Neural cell (in vitro differentiated cells): ENCODE data around the gene PLCE1. TPM values are rescaled to one million over a fixed set of nuclear protein-coding genes. Genes with fewer than 3 reads are reported as not detected.

ENCODE experiments used
- H2AFZ ChIP-seq: fragments of 200-600, 300-800 bp; sonication (generic), shearing (Covaris generic); 2 replicates; pipeline ENCODE4 v1.6.0; 2014; ENCODE audit warnings: low read depth, mild to moderate bottlenecking, antibody characterized with exemption, low read length, moderate library complexity
- H3F3A ChIP-seq: fragments of 200-600 bp; shearing (Covaris generic); 2 replicates; pipeline ENCODE4 v1.6.1; 2016; ENCODE audit warnings: mild to moderate bottlenecking, moderate library complexity, mixed read lengths, antibody characterized with exemption, low read length; ENCODE audit not compliant: insufficient read depth, poor library complexity, severe bottlenecking
- H3K27ac ChIP-seq: fragments of 200-600, 300-800 bp; sonication (generic), shearing (Covaris generic); 2 replicates; pipeline ENCODE4 v1.5.1; 2014; ENCODE audit warnings: mild to moderate bottlenecking, low read length, moderate library complexity
- H3K27me3 ChIP-seq: fragments of 300-800, 200-600 bp; sonication (generic), shearing (Covaris generic); 2 replicates; pipeline ENCODE4 v1.6.0; 2014; ENCODE audit warnings: mild to moderate bottlenecking, low read depth, low read length, moderate library complexity; ENCODE audit not compliant: insufficient read depth
- H3K36me3 ChIP-seq: fragments of 300-800, 200-600 bp; sonication (generic), shearing (Covaris generic); 2 replicates; pipeline ENCODE4 v1.5.1; 2014; ENCODE audit warnings: mild to moderate bottlenecking, antibody characterized with exemption, low read length, moderate library complexity; ENCODE audit not compliant: insufficient read depth
- H3K4me2 ChIP-seq: fragments of 300-800, 200-600 bp; sonication (generic), shearing (Covaris generic); 2 replicates; pipeline ENCODE4 v1.6.0; 2014; ENCODE audit warnings: mild to moderate bottlenecking, low read length
- H3K4me3 ChIP-seq: fragments of 300-800, 200-600 bp; sonication (generic), shearing (Covaris generic); 2 replicates; pipeline ENCODE4 v1.5.1; 2014; ENCODE audit warnings: mild to moderate bottlenecking, low read length, moderate library complexity
- H3K79me2 ChIP-seq: fragments of 200-600 bp; shearing (Covaris generic); replicated peaks from 2 replicates; pipeline ENCODE4 v1.6.0; 2014; ENCODE audit warnings: mild to moderate bottlenecking, low read length, moderate library complexity; ENCODE audit not compliant: insufficient read depth
- H3K9ac ChIP-seq: fragments of 300-800, 200-600 bp; sonication (generic), shearing (Covaris generic); 2 replicates; pipeline ENCODE4 v1.6.1; 2016; ENCODE audit warnings: mild to moderate bottlenecking, low read length, mixed read lengths
- H3K9me2 ChIP-seq: fragments of 200-600 bp; shearing (Covaris generic); 2 replicates; pipeline ENCODE4 v1.6.1; 2016; ENCODE audit warnings: mild to moderate bottlenecking, low read length, mixed read lengths; ENCODE audit not compliant: insufficient read depth
- H3K9me3 ChIP-seq: fragments of 200-600, 300-800 bp; sonication (generic), shearing (Covaris generic); 2 replicates; pipeline ENCODE4 v1.6.1; 2016; ENCODE audit warnings: mild to moderate bottlenecking, mixed run types, low read length, moderate library complexity, mixed read lengths
- H4K20me1 ChIP-seq: fragments of 200-600 bp; shearing (Covaris generic); 2 replicates; pipeline ENCODE4 v1.6.1; 2016; ENCODE audit warnings: mild to moderate bottlenecking, mixed run types; ENCODE audit not compliant: insufficient read depth
- CTCF ChIP-seq: fragments of 450-650 bp; IDR thresholded peaks from 2 replicates; pipeline ENCODE4 v1.5.1; 2014; ENCODE audit warnings: antibody characterized with exemption, mild to moderate bottlenecking, moderate library complexity; ENCODE audit not compliant: poor library complexity, severe bottlenecking
- EP300 ChIP-seq: fragments of 450-650 bp; conservative IDR thresholded peaks from 2 replicates; pipeline ENCODE4 v1.6.1; 2014; ENCODE audit warnings: antibody characterized with exemption, mild to moderate bottlenecking, moderate library complexity; ENCODE audit not compliant: poor library complexity, severe bottlenecking
- EZH2 ChIP-seq: fragments of 200-600, 300-800 bp; shearing (Covaris generic), sonication (generic); IDR thresholded peaks from 2 replicates; pipeline ENCODE4 v1.6.1; 2014; ENCODE audit warnings: antibody characterized with exemption, low read length, borderline replicate concordance, mild to moderate bottlenecking; ENCODE audit not compliant: insufficient read depth, poor library complexity, severe bottlenecking
- MXI1 ChIP-seq: fragments of 450-650 bp; conservative IDR thresholded peaks from 2 replicates; pipeline ENCODE4 v1.6.1; 2014; ENCODE audit warnings: antibody characterized with exemption, mild to moderate bottlenecking; ENCODE audit not compliant: poor library complexity, severe bottlenecking
- POLR2AphosphoS5 ChIP-seq: IDR thresholded peaks from 2 replicates; pipeline ENCODE4 v1.6.1; 2012
- RAD21 ChIP-seq: fragments of 450-650 bp; conservative IDR thresholded peaks from 2 replicates; pipeline ENCODE4 v1.6.1; 2014; ENCODE audit warnings: antibody characterized with exemption, mild to moderate bottlenecking, moderate library complexity
- REST ChIP-seq: IDR thresholded peaks from 2 replicates; pipeline ENCODE4 v1.6.1; 2012; ENCODE audit warnings: borderline replicate concordance
- SMC3 ChIP-seq: fragments of 450-650 bp; conservative IDR thresholded peaks from 2 replicates; pipeline ENCODE4 v1.6.1; 2014; ENCODE audit warnings: antibody characterized with exemption, mild to moderate bottlenecking, moderate library complexity; ENCODE audit not compliant: poor library complexity
- TAF1 ChIP-seq: IDR thresholded peaks from 2 replicates; pipeline ENCODE4 v1.6.1; 2012; ENCODE audit warnings: low read depth
- polyA plus RNA-seq: library from polyadenylated mRNA; depleted of rRNA; stranded (reverse); fragments of >200 nt; gene quantifications from 2 replicates; pipeline ENCODE4 v1.2.3, GENCODE V29; 2014

Gene PLCE1
- polyA plus RNA-seq, 1 donor from 2014 or later: 0.22 TPM

- no peaks in the 10 kb centered on the region for H3K27me3 ChIP-seq
- no peaks in the 10 kb centered on the region for H3F3A ChIP-seq
- no peak overlapping the region for H3K9ac ChIP-seq
- no peaks in the 10 kb centered on the region for H3K79me2 ChIP-seq
- no peaks in the 10 kb centered on the region for H3K9me3 ChIP-seq
- no peak overlapping the region for H2AFZ ChIP-seq
- H3K27ac ChIP-seq: no peak overlapping the region
- no peak for TF ChIP-seq CTCF
- TF ChIP-seq TAF1: no peak
- no peak for TF ChIP-seq REST
- no peak for TF ChIP-seq POLR2AphosphoS5
- no peak for TF ChIP-seq EZH2
- no peak for TF ChIP-seq MXI1
- no peak for TF ChIP-seq SMC3
- TF ChIP-seq RAD21: no peak
- TF ChIP-seq EP300: no peak
- H3K36me3 ChIP-seq: no peaks in the 10 kb centered on the region
- H4K20me1 ChIP-seq: no peaks in the 10 kb centered on the region
- H3K4me2 ChIP-seq: no peak overlapping the region
- no peaks in the 10 kb centered on the region for H3K9me2 ChIP-seq
- no peak overlapping the region for H3K4me3 ChIP-seq
Observed at GRCh38 chr10:93963434-93963833, 30.3 kb upstream of the PLCE1 start.

- H3F3A ChIP-seq: no peaks in the 10 kb centered on the region
- H3K79me2 ChIP-seq: no peaks in the 10 kb centered on the region
- no peak overlapping the region for H3K4me2 ChIP-seq
- H3K9me3 ChIP-seq: no peaks in the 10 kb centered on the region
- H3K36me3 ChIP-seq: no peaks in the 10 kb centered on the region
- no peak overlapping the region for H3K27ac ChIP-seq
- no peaks in the 10 kb centered on the region for H3K27me3 ChIP-seq
- no peak overlapping the region for H3K4me3 ChIP-seq
- no peaks in the 10 kb centered on the region for H3K9me2 ChIP-seq
- no peaks in the 10 kb centered on the region for H4K20me1 ChIP-seq
- TF ChIP-seq REST (no peak), TAF1 (no peak), MXI1 (no peak), CTCF (no peak), POLR2AphosphoS5 (no peak), EZH2 (no peak), RAD21 (no peak), SMC3 (no peak), EP300 (no peak)
- no peak overlapping the region for H2AFZ ChIP-seq
- no peak overlapping the region for H3K9ac ChIP-seq
Observed at GRCh38 chr10:93965911-93966310, 27.8 kb upstream of the PLCE1 start.
